Central memory CD8-positive, alpha-beta T cell (primary cell): ENCODE data around the gene TJP3.

Experiments
- ATAC-seq: fragments of 150-1000 bp; cut with Tn5 transposase; replicated peaks from 2 replicates; pipeline ENCODE4 v1.10.0; 2022; ENCODE audit warnings: mild to moderate bottlenecking, moderate FRiP score, moderate number of reproducible peaks; ENCODE audit not compliant: poor library complexity, severe bottlenecking; ENCODE audit errors: extremely low read depth
- DNase-seq, 2 donors: peaks; one replicate each; pipeline ENCODE4 v3.0.0; 2021; ENCODE audit warnings: low spot score in 2 of 2
- H3K27ac Mint-ChIP-seq: one replicate; pipeline ENCODE4 v1.8.0; 2022; ENCODE audit warnings: low read depth, mild to moderate bottlenecking, moderate library complexity, mixed read lengths
- H3K27me3 Mint-ChIP-seq: one replicate; pipeline ENCODE4 v1.8.0; 2022; ENCODE audit warnings: mixed read lengths
- H3K36me3 Mint-ChIP-seq: one replicate; pipeline ENCODE4 v1.8.0; 2022; ENCODE audit warnings: mild to moderate bottlenecking, moderate library complexity, mixed read lengths; ENCODE audit not compliant: insufficient read depth
- H3K4me1 Mint-ChIP-seq: one replicate; pipeline ENCODE4 v1.8.0; 2022; ENCODE audit warnings: mixed read lengths
- H3K4me3 Mint-ChIP-seq: one replicate; pipeline ENCODE4 v1.8.0; 2022; ENCODE audit warnings: mild to moderate bottlenecking, moderate library complexity, mixed read lengths
- H3K9me3 Mint-ChIP-seq: one replicate; pipeline ENCODE4 v1.8.0; 2022; ENCODE audit warnings: mixed read lengths

The TJP3 gene

GRCh38 chr19:3721131-3721886 lies 13.1 kb downstream of the TJP3 start:
- peak overlapping the region; percentile 73 for H3K4me3 Mint-ChIP-seq
- H3K27ac Mint-ChIP-seq: no peak overlapping the region
- peak; percentile 70 to 83 for DNase-seq
- H3K4me1 Mint-ChIP-seq: no peaks in the 10 kb centered on the region
- no peaks in the 10 kb centered on the region for H3K36me3 Mint-ChIP-seq
- H3K9me3 Mint-ChIP-seq: no peaks in the 10 kb centered on the region
- peaks cover 14% of the 10 kb centered on the region for H3K27me3 Mint-ChIP-seq
- ATAC-seq: peak; percentile 82

GRCh38 chr19:3721887-3722442 lies 13.8 kb downstream of the TJP3 start:
- no peak for ATAC-seq

GRCh38 chr19:3722443-3723109 lies 14.4 kb downstream of the TJP3 start:
- no peak for DNase-seq
- peaks cover 14% of the 10 kb centered on the region for H3K27me3 Mint-ChIP-seq
- H3K9me3 Mint-ChIP-seq: no peaks in the 10 kb centered on the region
- H3K36me3 Mint-ChIP-seq: peaks cover 2% of the 10 kb centered on the region
- peak overlapping the region; percentile 73 for H3K4me3 Mint-ChIP-seq
- ATAC-seq: no peak
- no peak overlapping the region for H3K27ac Mint-ChIP-seq
- no peaks in the 10 kb centered on the region for H3K4me1 Mint-ChIP-seq

More at GRCh38 chr19:3721887-3722442, 13.8 kb downstream of the TJP3 start:
- Mint-ChIP-seq H3K27ac (no peak overlapping the region), H3K36me3 (peaks cover under 1% of the 10 kb centered on the region), H3K4me3 (peak overlapping the region; percentile 73), H3K9me3 (no peaks in the 10 kb centered on the region), H3K27me3 (peaks cover 14% of the 10 kb centered on the region), H3K4me1 (no peaks in the 10 kb centered on the region)
- DNase-seq: no peak

DNA sequence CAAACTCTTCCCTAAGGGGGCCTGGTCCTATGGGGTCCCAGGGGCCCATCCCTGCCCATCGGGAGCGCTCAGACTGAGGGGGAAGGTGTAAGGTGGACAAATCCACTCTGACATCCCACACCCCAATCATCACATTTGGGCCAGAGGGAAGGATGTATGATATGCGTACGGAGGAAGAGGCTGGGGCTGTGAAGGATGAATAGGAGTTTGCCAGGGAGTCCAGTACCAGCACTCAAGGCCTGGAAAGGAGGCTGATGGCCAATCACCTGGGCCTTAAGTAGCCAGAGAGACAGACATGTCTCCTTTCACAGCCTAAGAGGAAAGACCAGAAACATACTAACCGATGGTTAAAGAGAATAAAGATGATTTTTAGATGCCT lies 14.9 kb downstream of the TJP3 start:
- H3K4me1 Mint-ChIP-seq: no peaks in the 10 kb centered on the region
- peaks cover 2% of the 10 kb centered on the region for H3K36me3 Mint-ChIP-seq
- ATAC-seq: no peak
- H3K9me3 Mint-ChIP-seq: no peaks in the 10 kb centered on the region
- DNase-seq: no peak
- H3K27me3 Mint-ChIP-seq: peaks cover 14% of the 10 kb centered on the region
- H3K27ac Mint-ChIP-seq: no peak overlapping the region
- peak overlapping the region; percentile 73 for H3K4me3 Mint-ChIP-seq

GRCh38 chr19:3723883-3724282 lies 15.7 kb downstream of the TJP3 start:
- Mint-ChIP-seq H3K9me3 (no peaks in the 10 kb centered on the region), H3K4me1 (no peaks in the 10 kb centered on the region), H3K27ac (no peak overlapping the region), H3K27me3 (peaks cover 14% of the 10 kb centered on the region), H3K4me3 (no peak overlapping the region), H3K36me3 (peaks cover 2% of the 10 kb centered on the region)
- DNase-seq: no peak
- no peak for ATAC-seq

- peaks cover 14% of the 10 kb centered on the region for H3K27me3 Mint-ChIP-seq
- H3K36me3 Mint-ChIP-seq: peaks cover 2% of the 10 kb centered on the region
- H3K4me1 Mint-ChIP-seq: no peaks in the 10 kb centered on the region
- H3K9me3 Mint-ChIP-seq: no peaks in the 10 kb centered on the region
- DNase-seq: no peak
- H3K4me3 Mint-ChIP-seq: no peak overlapping the region
- no peak for ATAC-seq
- H3K27ac Mint-ChIP-seq: no peak overlapping the region
These were observed 16.9 kb downstream of the TJP3 start for GRCh38 chr19:3725121-3725520.

DNA sequence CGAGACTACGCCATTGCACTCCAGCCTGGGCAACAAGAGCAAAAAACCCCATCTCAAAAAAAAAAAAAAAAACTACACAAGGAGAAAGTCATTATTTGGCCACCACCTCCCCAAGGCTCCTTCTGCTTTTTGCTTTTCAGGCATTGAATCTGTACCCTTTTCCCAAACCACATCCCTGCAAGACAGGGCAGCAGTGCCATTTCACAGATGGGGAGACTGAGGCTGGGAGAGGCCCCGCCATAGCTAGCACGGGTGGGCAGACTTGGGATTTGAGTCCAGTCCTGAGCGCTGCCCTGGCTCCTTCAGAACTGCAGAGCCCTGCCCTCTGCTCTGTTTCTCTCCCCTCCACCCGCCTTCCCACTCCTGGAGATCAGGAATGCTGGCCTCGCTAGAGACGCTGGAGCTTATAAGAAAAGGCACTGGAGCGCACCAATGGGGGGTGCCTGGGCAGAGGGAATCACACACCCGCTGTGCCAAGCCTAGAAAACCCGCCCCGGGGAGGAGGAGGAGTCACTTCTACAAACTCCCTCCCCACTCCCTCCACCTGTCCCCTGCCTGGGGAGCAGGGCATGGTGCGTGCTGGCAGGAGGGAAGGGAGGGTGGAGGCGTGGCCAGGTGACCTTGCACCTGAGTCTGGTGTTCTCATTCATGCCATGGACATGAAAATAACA lies 17.6 kb downstream of the TJP3 start:
- H3K27ac Mint-ChIP-seq: no peak overlapping the region
- H3K27me3 Mint-ChIP-seq: peaks cover 7% of the 10 kb centered on the region
- no peak for ATAC-seq
- DNase-seq: no peak
- no peak overlapping the region for H3K4me3 Mint-ChIP-seq
- no peaks in the 10 kb centered on the region for H3K9me3 Mint-ChIP-seq
- H3K4me1 Mint-ChIP-seq: no peaks in the 10 kb centered on the region
- H3K36me3 Mint-ChIP-seq: peaks cover 2% of the 10 kb centered on the region

- H3K9me3 Mint-ChIP-seq: no peaks in the 10 kb centered on the region
- DNase-seq: no peak
- ATAC-seq: no peak
- H3K27ac Mint-ChIP-seq: no peak overlapping the region
- no peaks in the 10 kb centered on the region for H3K27me3 Mint-ChIP-seq
- H3K4me3 Mint-ChIP-seq: no peak overlapping the region
- H3K4me1 Mint-ChIP-seq: no peaks in the 10 kb centered on the region
- H3K36me3 Mint-ChIP-seq: peaks cover 2% of the 10 kb centered on the region
These were observed 22.3 kb downstream of the TJP3 start for GRCh38 chr19:3730457-3730958.

- no peak overlapping the region for H3K4me3 Mint-ChIP-seq
- no peak for ATAC-seq
- no peaks in the 10 kb centered on the region for H3K9me3 Mint-ChIP-seq
- H3K27me3 Mint-ChIP-seq: no peaks in the 10 kb centered on the region
- H3K4me1 Mint-ChIP-seq: no peaks in the 10 kb centered on the region
- no peaks in the 10 kb centered on the region for H3K36me3 Mint-ChIP-seq
- H3K27ac Mint-ChIP-seq: no peak overlapping the region
- DNase-seq: no peak
These were observed 23.9 kb downstream of the TJP3 start for GRCh38 chr19:3732108-3732507.

DNA sequence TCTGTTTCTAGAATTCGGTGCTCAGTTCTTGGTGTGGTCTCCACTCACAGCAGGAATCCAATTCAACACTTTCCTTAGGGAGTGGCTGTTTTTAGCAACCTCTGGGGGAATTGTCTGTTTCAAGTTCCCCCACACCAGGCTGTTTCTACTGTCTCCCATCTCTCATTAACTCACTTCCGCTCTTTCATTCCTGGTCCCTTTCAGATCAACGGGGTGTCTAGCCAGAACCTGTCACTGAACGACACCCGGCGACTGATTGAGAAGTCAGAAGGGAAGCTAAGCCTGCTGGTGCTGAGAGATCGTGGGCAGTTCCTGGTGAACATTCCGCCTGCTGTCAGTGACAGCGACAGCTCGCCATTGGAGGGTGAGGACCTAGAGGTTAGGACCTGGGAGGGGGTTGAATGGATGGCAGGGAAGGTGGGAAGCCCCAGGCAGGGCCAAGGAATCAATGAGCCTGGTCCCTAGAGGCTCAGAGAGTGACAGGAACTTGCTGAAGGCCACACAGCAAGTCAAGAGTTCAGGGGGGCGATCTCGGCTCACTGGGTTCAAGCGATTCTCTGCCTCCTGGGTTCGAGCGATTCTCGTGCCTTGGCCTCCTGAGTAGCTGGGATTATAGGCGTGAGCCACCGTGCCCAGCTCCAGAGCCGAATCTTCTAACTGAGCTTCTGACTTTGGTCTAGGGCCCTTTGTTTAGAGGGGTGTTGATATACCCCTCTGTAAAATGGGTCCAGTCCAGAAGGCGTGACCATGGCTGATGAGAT lies 25.5 kb downstream of the TJP3 start:
- Mint-ChIP-seq H3K36me3 (no peaks in the 10 kb centered on the region), H3K27ac (no peak overlapping the region), H3K4me1 (no peaks in the 10 kb centered on the region), H3K4me3 (no peak overlapping the region), H3K27me3 (no peaks in the 10 kb centered on the region), H3K9me3 (no peaks in the 10 kb centered on the region)
- no peak for DNase-seq
- ATAC-seq: no peak

- ATAC-seq (no peak), DNase-seq (no peak)
- Mint-ChIP-seq H3K9me3 (no peaks in the 10 kb centered on the region), H3K4me3 (no peak overlapping the region), H3K27ac (no peak overlapping the region), H3K27me3 (no peaks in the 10 kb centered on the region), H3K36me3 (no peaks in the 10 kb centered on the region), H3K4me1 (no peaks in the 10 kb centered on the region)
These were observed 26.1 kb downstream of the TJP3 start for GRCh38 chr19:3734310-3734600.

- H3K4me3 Mint-ChIP-seq: no peak overlapping the region
- H3K27me3 Mint-ChIP-seq: no peaks in the 10 kb centered on the region
- no peak overlapping the region for H3K27ac Mint-ChIP-seq
- H3K4me1 Mint-ChIP-seq: no peaks in the 10 kb centered on the region
- DNase-seq (no peak), ATAC-seq (no peak)
- H3K36me3 Mint-ChIP-seq: no peaks in the 10 kb centered on the region
- no peaks in the 10 kb centered on the region for H3K9me3 Mint-ChIP-seq
These were observed 28.0 kb downstream of the TJP3 start for GRCh38 chr19:3736106-3736724.
